NT2/D1 (cell line): Measurements from ENCODE around the gene TEPSIN.

Experiments
- SUZ12 ChIP-seq: IDR thresholded peaks from 2 replicates; pipeline ENCODE4 v1.6.1; 2011; ENCODE audit not compliant: insufficient read length, insufficient read depth; ENCODE audit errors: extremely low read depth
- YY1 ChIP-seq: IDR thresholded peaks from 2 replicates; pipeline ENCODE4 v1.6.1; 2011; ENCODE audit not compliant: insufficient read length, insufficient read depth
- ZNF274 ChIP-seq: IDR thresholded peaks from 2 replicates; pipeline ENCODE4 v1.6.1; 2011; ENCODE audit warnings: mild to moderate bottlenecking, low read depth, low read length

DNA sequence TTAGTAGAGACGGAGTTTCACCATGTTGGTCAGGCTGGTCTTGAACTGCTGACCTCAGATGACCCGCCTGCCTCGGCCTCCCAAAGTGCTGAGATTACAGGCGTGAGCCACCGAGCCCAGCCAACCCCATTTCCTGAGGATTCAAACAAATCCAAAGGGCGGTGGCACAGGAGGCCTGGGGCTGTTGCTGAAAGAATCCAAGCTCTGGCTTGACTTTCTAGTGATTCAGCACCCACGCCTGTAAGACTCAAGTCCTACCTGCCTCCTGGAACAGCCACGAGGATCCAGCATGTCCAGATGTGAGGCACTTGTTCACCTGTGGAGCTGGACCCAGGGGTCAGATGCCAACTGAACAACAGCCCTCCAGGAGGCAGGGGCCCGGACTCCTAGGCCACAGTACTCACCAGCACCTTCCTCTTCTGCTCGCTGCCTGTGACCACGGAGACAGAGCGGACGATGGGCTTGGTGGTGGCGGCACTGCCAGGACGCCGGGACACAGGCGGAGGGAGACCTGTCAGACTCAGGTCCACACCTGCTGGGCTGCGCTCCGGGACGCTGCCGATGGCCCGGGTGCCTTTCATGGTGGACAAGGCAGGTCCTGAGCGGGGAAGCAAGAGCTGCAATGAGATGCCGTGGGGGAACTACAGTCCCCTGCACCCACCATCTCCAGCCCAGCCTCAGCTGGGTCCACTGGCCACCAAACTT is 19.2 kb downstream of the TEPSIN start:
- no peak for TF ChIP-seq YY1
- no peak for TF ChIP-seq SUZ12
- no peak for TF ChIP-seq ZNF274
